Activated CD4-positive, alpha-beta T cell treated with anti-CD3 and anti-CD28 coated beads for 4 hours (primary cell): Measurements from ENCODE around the gene SCAPER.
"Not testable (repeated sequence)": the region's sequence is repeated elsewhere in the genome, so short reads cannot be mapped to it uniquely, and the experiment has no call there.

Source experiments
- DNase-seq, 2 donors: peaks; one replicate each; pipeline ENCODE4 v3.0.0-alpha.2; 2020

Gene SCAPER

GRCh38 chr15:76299786-76300185 lies 605.4 kb downstream of the SCAPER start:
- DNase-seq = no peak

GRCh38 chr15:76298986-76299385 lies 606.2 kb downstream of the SCAPER start:
- DNase-seq = no peak

- DNase-seq = not testable (repeated sequence)
Measured at GRCh38 chr15:76297951-76298350, 607.2 kb downstream of the SCAPER start.
